Type B pancreatic cell (in vitro differentiated cells): ENCODE data around the gene DIAPH1. TPM values are rescaled to one million over a fixed set of nuclear protein-coding genes. Genes with fewer than 3 reads are reported as not detected.
A peak's percentile ranks its signal among the peaks of the same experiment; 100 is the strongest.

ENCODE experiments used
- DNase-seq: peaks from one replicate; pipeline ENCODE4 v3.0.0; 2021; ENCODE audit warnings: mixed read lengths; ENCODE audit not compliant: unreplicated experiment; ENCODE audit errors: extremely low spot score
- H3K27ac Mint-ChIP-seq: 2 replicates; pipeline ENCODE4 v1.8.0; 2021; ENCODE audit warnings: mild to moderate bottlenecking, mixed read lengths
- H3K27me3 Mint-ChIP-seq: 2 replicates; pipeline ENCODE4 v1.8.0; 2021; ENCODE audit warnings: mixed read lengths
- H3K36me3 Mint-ChIP-seq: 2 replicates; pipeline ENCODE4 v1.8.0; 2021; ENCODE audit warnings: mixed read lengths
- H3K4me1 Mint-ChIP-seq: one replicate; pipeline ENCODE4 v1.8.0; 2021; ENCODE audit warnings: mixed read lengths; ENCODE audit not compliant: unreplicated experiment
- H3K4me3 Mint-ChIP-seq: 2 replicates; pipeline ENCODE4 v1.8.0; 2021; ENCODE audit warnings: mild to moderate bottlenecking, mixed read lengths
- H3K9me3 Mint-ChIP-seq: 2 replicates; pipeline ENCODE4 v1.8.0; 2021; ENCODE audit warnings: mixed read lengths
- CTCF ChIP-seq: fragments of 200-600 bp; sonication (generic); conservative IDR thresholded peaks from 2 replicates; pipeline ENCODE4 v1.5.0; 2021; ENCODE audit warnings: antibody characterized with exemption, mild to moderate bottlenecking
- total RNA-seq: library from RNA; stranded (reverse); gene quantifications from 2 replicates; pipeline ENCODE4 v1.2.1, GENCODE V29; 2021; ENCODE audit warnings: low replicate concordance

Gene DIAPH1
- total RNA-seq, 1 donor from 2014 or later: 79.6 TPM

- TF ChIP-seq CTCF: no peak
- Mint-ChIP-seq H3K27ac (peak overlapping the region; percentile 34), H3K27me3 (no peaks in the 10 kb centered on the region), H3K4me1 (peaks cover 64% of the 10 kb centered on the region), H3K36me3 (peaks cover 12% of the 10 kb centered on the region), H3K4me3 (no peak overlapping the region), H3K9me3 (no peaks in the 10 kb centered on the region)
- no peak for DNase-seq
Observed at GRCh38 chr5:141510160-141510559, 108.6 kb downstream of the DIAPH1 start.

- Mint-ChIP-seq H3K4me3 (peak overlapping the region; percentile 82), H3K36me3 (peaks cover 16% of the 10 kb centered on the region), H3K27ac (peak overlapping the region; percentile 57), H3K4me1 (peaks cover 54% of the 10 kb centered on the region), H3K9me3 (no peaks in the 10 kb centered on the region), H3K27me3 (no peaks in the 10 kb centered on the region)
- no peak for DNase-seq
- TF ChIP-seq CTCF: no peak
Observed at GRCh38 chr5:141508798-141509611, 109.8 kb downstream of the DIAPH1 start.

GRCh38 chr5:141508440-141508797, 110.4 kb downstream of the DIAPH1 start:
- no peaks in the 10 kb centered on the region for H3K27me3 Mint-ChIP-seq
- no peak for TF ChIP-seq CTCF
- H3K36me3 Mint-ChIP-seq: peaks cover 20% of the 10 kb centered on the region
- peaks cover 49% of the 10 kb centered on the region for H3K4me1 Mint-ChIP-seq
- no peaks in the 10 kb centered on the region for H3K9me3 Mint-ChIP-seq
- peak overlapping the region; percentile 82 for H3K4me3 Mint-ChIP-seq
- DNase-seq: no peak
- H3K27ac Mint-ChIP-seq: peak overlapping the region; percentile 57

GRCh38 chr5:141507387-141508091, 111.3 kb downstream of the DIAPH1 start:
- no peaks in the 10 kb centered on the region for H3K27me3 Mint-ChIP-seq
- H3K4me1 Mint-ChIP-seq: peaks cover 42% of the 10 kb centered on the region
- no peak for TF ChIP-seq CTCF
- H3K27ac Mint-ChIP-seq: peak overlapping the region; percentile 57
- H3K36me3 Mint-ChIP-seq: peaks cover 14% of the 10 kb centered on the region
- DNase-seq: no peak
- H3K9me3 Mint-ChIP-seq: no peaks in the 10 kb centered on the region
- H3K4me3 Mint-ChIP-seq: peak overlapping the region; percentile 72

- DNase-seq: no peak
- Mint-ChIP-seq H3K9me3 (no peaks in the 10 kb centered on the region), H3K4me3 (no peak overlapping the region), H3K27ac (peak overlapping the region; percentile 57), H3K4me1 (peaks cover 42% of the 10 kb centered on the region), H3K27me3 (no peaks in the 10 kb centered on the region), H3K36me3 (peaks cover 16% of the 10 kb centered on the region)
- TF ChIP-seq CTCF: no peak
Observed at GRCh38 chr5:141506381-141507155, 112.2 kb downstream of the DIAPH1 start.
